HG03558 (cell line): ENCODE results near the gene BCL3.

ENCODE experiments used
- ATAC-seq: cut with Tn5 transposase; IDR thresholded peaks from one replicate; pipeline ENCODE4 v1.9.1; 2021; ENCODE audit warnings: moderate number of reproducible peaks; ENCODE audit not compliant: unreplicated experiment; ENCODE audit errors: extremely low read depth

BCL3 gene

DNA sequence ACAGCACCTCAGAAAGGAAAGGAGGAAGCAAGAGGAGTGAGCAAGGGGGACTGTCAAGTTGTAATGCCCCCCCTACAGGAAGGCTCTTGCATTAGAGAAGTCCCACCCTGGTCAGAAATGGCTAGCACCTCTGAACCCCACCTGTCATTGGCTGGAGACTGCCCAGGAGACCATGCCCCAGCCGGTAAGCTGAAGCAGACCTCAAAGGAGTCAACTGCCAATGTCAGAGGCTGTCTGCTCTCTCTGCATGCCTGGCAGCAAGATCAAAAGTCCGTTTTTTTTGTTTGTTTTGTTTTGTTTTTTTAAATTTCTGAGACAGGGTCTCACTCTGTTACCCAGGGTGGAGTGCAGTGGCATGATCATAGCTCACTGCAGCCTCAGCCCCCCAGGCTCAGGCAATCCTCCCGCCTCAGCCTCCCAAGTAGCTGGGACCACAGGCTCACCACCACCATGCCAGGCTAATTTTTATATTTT, 8.1 kb upstream of the BCL3 start:
- ATAC-seq: no peak

DNA sequence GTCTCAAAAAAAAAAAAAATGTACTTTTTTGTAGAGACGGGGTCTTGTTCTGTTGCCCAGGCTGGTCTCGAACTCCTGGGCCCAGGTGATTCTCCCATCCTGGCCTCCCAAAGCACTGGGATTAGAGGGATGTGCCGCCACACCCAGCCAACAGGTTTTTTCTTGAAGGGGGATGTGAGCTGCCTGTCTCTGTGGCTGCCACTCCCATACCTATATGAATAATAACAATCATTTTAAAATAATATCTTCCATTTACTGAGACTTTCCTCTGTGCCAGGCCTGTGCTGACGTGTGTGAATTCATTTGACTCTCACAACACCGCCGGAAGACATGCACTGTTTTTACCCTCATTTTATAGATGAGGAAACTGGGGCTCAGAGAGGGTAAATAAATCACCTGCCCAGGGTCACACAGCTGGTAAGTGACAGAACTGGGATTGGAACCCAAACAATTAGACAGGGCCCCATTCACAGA, 7.2 kb upstream of the BCL3 start:
- ATAC-seq: no peak

DNA sequence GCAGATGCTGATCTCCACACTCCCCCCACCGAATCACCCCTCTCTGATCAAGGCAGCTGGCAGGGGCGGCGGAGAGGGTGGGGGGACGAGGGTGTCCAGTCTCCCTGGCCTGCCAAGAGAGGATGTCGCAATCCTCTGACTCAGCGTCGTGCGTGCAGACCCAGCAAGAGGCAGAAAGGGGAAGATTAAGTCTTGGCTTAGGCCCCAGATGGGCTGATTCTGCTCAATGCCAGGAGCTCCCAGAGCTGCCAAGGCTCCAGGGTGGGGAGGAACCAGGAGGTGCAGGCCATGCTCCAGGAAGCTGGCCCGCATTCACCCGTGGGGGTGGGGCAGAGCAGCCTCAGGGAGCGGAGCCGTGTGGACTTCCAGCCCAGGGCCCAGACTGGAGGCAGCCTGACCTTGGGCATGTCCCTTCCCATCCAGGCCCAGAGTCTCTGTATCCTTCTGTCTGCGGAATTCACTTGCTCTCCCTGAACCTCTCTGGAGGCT, 6.6 kb upstream of the BCL3 start:
- ATAC-seq: no peak

DNA sequence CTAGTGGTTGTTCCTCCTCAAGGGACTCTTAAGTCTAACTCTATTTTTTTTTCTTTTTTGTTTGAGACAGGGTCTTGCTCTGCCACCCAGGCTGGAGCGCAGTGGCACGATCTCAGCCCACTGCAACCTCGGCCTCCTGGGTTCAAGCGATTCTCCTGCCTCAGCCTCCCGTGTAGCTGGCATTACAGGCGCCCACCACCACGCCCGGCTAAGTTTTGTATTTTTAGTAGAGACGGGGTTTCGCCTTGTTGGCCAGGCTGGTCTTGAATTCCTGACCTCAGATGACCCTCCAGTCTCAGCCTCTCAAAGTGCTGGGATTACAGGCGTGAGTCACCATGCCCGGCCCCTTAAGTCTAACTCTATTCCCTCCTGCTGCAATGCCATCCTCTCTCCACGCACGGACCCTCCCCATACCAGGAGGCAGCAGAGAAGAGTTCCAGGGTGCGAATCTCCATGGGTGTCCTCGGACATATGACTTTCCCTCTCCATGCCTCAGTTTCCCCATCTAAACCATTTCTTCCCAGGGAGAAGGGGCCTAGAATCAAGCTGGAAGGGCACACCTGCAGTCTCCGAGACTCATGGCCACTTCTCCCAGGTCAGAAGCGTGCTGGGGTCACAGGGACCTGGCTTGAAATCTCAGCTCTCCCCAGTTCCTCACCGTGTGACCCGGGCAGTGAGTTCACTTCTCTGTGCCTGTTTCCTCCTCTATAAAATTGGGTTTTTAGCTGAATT, 6.0 kb upstream of the BCL3 start:
- no peak for ATAC-seq

DNA sequence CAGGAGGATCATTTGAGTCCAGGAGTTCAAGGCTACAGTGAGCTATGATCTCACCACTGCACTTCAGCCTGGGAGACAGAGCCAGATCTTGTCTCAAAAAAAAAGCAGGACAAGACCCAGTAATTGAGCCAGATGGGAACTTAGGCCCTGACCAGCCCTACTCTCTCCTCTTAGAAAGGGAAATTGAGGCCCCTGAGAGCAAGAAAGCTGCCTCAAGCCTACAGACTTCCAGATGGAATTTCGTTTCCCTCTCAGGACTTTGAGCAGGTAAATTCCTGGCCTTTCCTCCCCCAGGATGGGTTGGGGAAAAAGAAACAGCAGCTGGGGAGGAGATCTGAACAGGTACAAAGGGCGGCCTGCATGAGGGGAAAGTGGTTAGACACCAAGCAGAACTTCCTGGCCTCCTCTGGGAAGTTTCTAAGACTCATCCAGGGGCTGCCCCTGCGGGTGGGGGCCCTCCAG, 3.6 kb upstream of the BCL3 start:
- no peak for ATAC-seq

DNA sequence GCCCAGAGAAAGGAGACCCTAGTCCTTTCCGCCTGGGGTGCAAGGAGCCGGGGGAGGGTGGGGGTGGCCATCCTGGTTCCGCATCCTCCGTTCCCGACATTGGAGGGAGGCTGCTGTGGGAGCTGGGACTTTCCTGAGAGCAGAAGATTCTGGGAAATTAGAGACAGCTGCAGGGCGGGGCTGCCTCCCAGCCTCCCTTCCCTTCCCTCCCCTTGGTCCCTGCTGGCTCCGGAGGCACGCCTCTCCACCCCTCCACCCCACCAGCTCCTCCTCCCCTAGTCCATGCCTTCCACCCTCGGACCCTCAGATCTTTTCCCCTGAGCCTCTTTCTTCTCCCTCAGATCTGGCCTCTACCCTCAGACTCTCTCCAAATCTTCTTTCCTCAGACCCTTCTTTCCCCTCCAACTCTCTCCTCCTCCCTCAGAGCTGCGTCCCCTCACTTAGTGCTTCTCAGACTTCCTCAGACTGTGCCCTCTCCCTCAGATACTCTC, 3.1 kb upstream of the BCL3 start:
- ATAC-seq: no peak

DNA sequence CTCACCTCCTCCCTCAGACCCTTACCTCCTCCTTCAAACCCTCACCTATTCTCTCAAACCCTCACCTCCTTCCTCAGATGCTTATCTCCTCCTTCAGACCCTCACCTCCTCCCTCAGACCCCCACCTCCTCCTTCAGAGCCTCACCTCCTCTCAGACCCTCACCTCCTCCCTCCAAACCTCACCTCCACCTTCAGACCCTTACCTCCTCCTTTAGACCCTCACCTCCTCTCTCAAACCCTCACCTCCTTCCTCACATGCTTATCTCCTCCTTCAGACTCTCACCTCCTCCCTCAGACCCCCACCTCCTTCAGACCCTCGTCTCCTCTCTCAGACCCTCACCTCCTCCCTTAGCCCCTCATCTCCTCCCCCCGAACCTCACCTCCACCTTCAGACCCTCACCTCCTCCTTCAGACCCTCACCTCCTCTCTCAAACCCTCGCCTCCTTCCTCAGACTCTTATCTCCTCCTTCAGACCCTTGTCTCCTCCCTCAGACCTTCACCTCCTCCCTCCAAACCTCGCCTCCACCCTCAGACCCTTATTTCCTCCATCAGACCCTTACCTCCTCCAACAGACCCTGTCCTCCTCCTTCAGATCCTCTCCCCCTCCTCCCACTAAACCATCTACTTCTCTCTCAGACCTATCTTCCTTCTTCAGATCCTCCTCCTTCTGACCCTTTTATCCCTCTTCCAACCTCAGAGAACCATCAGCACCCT, 2.5 kb upstream of the BCL3 start:
- ATAC-seq: no peak

DNA sequence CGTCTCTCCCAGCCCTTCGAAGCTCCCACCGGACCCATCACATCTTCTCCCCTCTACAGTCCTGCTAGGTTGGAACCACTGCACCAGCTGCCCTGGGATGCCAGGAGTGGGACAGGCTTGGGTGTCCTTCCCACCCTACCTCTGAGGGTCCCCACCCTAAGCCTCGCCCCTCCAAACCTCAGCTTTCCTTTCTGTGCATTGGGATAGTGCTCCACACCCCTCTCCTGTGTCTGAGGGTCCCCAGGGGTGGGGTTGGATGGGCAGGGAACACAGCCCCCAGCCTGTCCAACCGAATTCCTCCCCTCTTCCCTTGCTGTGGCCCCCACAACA, 1.9 kb upstream of the BCL3 start:
- ATAC-seq: no peak

DNA sequence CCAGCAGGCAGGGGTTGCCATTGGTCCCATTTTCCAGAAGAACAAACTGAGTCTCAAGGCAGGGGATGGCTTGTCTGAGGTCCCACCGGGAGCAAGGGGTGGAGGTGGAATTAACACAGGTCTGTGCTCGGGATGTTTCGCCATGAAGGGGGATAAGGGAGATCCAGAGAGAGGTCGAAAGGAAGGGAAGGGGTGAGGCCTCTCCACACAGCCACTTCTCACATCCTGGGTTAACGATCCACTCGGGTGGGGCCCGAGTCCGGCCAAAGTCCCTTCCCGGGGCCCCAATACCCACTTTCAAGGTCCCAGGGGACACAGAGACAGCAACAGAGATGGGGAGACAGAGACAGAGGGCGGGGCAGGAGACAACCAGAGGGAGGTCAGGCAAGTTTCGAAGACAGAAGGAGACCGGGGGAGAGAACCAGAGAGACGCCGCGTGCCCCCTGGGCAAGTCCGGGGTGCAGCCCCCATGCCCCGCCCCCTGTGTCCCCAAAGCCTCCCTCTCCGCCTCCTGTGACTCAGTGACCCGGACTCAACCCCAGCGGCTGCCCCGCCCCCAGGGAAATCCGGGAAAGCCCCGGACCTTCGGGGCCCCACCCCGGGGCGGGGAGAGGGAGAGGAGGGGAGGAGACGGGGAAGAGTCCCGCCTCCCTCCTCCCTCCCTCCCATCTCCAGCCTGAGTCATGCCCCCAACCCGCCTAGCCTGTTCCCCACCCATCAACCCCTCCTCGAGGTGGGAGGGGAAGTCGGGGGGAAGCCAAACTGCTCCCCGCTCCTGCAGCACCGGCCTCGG, 1.4 kb upstream of the BCL3 start:
- no peak for ATAC-seq

DNA sequence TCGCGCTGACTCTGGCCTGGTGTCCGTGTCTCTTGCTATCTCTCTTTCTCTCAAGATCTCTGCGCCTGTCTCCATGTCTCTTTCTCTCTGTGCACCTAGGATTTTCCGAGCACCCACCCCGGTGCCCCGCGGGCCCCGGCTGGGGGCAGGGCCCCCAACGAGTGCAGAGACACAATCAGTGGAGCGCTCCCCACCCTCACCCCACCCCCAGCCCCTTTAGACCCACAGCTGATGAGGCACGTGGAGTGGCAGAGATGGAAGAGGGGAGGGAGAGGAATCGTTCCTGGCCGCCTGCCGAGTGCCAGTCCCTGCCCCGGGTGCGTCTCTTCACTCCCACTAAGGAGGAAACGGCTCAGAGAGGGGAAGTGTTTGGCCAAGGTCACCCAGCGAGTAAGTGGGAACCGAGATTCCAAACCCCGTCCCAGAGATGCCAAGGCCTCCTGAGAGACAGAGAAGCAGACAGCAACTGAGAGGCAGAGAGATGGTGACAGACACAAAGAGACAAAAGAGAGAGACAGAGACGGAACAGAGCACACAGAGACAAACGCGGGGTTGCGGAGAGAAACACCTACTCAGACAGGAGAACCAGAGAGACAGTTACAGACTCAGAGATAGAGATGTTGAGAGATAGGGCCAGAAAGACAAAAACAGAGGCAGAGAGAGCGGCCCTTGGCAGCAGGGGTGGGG, 626 bp upstream of the BCL3 start:
- no peak for ATAC-seq

DNA sequence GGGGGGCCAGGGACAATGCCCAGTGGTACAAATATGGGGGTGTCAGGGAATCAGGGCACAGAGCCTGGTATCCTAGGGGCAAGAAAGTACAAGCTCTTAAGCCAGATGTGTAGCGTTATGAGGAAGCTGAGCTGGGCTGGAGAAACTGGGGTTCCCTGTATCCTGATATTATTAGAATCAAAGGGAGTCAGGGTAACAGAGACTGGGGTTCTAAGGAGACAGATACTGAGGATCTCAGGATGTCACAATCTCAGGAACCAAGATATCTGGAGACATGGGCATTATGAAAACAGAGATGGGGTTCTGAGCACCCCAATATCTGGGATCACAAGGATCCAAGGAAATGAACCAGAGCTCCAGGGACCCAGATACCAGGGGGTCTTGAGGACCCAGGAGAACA, 784 bp downstream of the BCL3 start:
- ATAC-seq: no peak

DNA sequence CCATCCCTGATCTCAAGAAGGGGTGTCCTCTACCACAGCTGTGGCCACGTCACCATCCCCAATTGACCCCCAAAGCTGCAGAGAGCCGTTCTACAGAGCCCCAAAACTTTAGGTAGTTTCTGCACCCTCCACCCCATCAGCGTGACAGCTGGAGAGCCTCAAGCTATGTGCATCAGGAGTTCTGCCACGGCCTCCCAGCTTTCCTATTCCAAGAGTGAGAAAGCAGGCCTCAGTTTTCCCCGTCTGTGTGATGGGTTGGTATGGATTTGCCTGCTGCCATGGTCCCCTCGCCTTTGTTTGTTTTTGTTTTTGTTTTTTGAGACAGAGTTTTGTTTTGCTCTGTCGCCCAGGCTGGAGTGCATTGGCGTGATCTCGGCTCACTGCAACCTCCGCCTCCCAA, 1.5 kb downstream of the BCL3 start:
- ATAC-seq: no peak

DNA sequence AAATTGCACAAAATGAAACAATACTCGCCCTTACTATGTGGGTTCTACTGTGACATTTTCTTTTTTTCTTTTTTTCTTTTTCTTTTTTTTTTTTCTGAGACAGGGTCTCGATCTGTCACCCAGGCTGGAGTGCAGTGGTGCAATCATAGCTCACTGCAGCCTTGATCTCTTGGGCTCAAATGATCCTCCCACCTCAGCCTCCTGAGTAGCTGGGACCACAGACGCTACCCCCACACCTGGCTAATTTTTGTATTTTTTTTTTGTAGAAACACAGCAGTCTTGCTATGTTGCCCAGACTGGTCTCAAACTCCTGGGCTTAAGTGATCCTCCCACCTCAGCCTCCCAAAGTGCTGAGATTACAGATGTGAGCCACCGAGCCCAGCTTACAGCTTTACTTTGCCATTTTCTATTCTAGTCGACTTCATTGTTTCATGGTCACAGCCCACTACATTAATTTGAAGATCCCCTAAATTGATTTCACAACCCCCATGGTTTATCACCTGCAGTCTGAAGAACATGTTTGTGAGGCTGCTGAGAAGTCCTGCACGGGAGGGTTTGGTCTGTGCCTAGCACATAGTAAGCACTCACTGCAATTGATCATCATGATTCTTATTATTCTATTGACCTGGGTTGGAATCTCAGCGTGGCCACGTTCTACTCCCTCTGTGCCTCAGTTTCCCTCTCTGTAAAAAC, 3.8 kb downstream of the BCL3 start:
- no peak for ATAC-seq

DNA sequence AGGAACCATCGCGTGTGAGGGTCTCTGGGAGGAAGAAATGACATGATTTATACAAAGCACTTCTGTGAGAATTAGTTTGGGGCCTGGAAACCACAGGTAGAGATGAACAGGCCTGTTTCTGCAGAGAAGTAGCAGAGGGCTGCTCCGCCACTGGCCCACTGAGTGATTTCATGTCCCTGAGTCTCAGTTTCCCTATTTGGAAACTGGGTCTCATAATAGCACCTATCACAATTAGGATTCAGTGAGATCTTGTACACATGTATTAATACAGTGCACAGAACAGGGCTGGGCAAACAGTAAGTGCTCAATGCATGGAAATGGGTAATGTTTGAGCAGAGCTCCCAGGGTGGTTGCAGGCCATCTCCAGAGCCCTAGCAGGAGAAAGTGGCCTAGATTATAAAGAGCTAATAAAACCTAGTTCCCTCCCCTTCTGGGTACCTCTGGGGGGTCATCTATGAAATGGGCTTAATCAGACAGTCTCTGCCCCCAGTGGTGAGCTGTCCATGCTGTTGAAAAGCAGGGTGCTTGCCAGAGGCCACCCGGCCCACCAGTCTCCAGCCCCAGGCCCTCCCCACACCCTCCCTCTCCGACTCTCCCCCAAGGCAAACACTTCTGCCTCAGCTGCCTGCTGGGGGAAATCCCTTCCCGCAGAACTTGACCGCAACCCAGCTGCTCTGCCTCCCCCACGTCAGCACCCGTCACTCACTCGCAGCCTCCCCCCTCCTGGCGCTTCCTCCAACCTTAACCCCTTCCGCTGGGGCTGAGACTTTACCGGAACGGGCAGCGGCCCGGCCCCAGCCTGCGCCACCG, 4.5 kb downstream of the BCL3 start:
- peak; percentile 26 for ATAC-seq

DNA sequence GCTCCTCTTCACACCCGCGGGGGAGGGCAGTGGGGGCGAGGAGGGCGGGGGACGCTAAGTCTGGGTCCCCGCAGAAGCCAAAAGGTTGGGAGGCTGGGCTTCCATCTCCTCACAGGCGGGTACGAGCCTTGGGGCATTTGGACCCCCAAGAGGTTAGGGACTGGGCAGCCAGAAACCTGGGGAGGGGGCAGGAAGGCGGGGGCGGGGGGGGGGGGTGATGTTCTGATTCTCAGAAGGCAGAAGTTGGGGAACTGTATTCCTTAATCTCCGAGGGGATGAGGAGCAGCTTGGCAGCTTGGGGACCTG, 5.1 kb downstream of the BCL3 start:
- ATAC-seq: no peak

DNA sequence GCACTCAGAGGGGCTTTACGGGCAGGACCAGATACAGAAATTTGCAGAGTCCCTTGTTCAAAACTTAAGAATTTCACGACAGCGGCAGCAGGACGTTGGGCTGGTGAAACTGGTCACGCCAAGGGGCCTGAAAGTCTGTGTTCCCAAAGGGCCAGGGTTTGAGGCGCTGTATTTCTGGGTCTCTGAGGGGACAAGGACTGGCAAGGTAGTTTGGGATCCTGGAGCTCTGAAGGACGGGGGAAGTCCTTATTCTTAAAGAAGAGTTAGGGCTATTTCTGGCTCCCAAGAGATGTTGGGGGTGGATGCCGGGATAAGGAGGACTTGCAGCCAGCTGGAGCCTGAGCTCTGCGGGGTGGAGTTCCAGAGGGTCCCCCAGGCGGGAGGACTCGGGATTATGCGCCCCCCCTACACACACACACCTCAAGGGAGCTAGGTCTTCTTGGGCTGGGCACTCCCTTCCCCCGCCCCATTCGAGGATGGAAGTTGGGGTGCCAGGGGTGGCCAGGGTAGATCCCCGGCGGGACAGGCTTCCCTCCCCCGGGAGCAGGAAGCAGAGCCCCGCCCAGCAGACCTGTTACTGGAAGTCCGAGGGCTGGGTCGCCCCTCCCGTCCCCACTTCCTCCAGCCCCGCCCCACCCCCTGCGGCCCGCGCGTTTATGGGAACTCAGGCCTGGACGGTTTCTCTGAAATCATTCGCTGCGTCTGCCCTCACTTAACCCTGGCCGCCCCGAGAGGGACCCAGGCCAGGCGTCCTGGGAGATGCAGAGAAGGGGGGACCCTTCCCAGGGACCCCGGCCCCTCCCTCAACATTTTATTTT, 5.6 kb downstream of the BCL3 start:
- no peak for ATAC-seq

DNA sequence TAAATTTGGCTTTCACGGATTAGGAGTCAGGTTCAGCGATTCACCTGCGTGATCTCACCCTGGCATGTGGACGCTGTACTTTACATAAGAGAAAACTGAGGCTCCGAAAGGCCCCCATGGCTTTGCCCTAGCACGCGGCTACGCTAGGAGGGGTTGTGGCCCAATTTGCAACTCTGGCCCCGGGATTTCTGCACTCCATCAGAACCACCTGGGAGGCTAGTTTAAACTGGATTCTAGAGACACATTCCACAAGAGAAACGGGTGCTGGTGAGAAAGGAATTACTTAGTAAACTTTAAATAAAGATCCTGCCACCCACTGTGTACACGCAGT, 6.2 kb downstream of the BCL3 start:
- no peak for ATAC-seq

DNA sequence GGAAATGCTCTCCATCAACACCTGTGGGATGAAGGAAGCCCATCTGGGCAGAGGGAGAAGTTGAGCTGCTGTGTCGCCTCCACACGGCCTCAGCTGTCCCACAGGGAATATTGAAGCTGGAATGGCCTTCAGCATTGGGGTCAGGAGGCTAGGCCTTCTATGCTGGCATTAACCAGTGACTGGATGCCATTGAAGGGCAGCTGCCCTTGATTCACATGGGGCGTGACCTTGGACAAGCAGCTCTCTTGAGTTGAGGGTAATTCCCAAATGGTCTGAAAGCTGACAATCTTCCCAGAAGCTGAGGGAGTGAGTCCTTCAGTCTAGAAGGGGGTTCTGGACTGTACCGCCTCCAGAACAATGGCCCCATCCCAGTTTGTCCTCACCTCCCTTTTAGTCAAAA, 6.7 kb downstream of the BCL3 start:
- no peak for ATAC-seq
